GM12864 (cell line): Measurements from ENCODE around the gene PTPRD.

Experiments used
- DNase-seq: peaks from one replicate; pipeline ENCODE4 v3.0.0-alpha.2; 2011; ENCODE audit warnings: low read depth
- H3K4me3 ChIP-seq: 2 replicates; pipeline ENCODE4 v1.5.1; 2011; ENCODE audit warnings: mild to moderate bottlenecking, low read depth, low read length, control low read depth
- TF ChIP-seq, protein P1 (sequence below): IDR thresholded peaks from 2 replicates; pipeline ENCODE4 v1.5.1; 2011; ENCODE audit warnings: low read depth, mild to moderate bottlenecking, moderate library complexity, low read length, control low read depth, inconsistent platforms; ENCODE audit errors: missing control alignments

The PTPRD gene

DNA sequence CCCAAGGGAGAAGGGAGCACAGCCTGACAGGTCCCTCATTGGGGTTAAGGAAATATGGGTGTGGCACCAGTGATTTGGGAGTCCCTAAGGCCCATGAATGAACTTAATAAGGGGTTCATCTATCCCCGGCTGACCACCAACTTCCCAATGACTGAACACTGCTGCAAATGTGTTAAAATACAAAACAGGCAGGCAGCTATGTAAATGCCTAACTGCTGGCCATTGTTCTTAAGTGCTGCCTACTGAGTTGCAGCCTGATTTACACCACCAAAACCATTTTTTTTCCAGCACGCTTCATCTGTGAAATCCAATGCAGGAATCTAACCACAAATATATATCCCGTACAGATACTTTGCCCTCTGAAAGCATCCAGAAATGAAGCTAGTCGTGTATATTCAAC lies 478.5 kb downstream of the PTPRD start:
- DNase-seq: no peak
- no peak overlapping the region for H3K4me3 ChIP-seq

DNA sequence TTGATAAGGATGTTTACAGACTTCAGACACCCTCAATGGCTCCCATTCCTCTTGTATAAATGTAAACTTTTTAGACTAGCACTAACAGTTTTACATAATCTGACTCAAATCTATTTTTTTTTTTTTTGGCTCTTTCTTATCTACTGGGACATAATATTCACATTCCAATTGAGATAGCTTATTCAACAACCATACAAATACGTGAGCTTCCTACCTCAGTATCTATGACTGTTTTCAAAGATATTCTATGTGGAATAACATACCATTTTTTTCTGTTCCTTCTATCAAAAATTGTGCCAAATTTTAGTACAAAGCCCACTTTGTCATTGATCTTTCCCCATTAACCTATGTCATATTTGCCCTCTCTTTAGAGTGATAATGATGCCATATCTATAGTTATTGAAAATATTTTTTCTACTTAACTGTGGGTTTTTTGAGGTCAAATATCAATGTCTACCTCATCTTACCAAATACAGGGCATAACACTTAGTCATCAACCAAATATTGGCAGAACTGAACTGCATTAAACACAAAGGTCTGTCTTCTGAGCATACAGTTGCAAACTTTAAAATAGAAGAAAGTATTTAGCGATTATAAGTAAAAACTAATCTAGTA lies 482.6 kb downstream of the PTPRD start:
- H3K4me3 ChIP-seq: no peak overlapping the region
- DNase-seq: no peak
- TF ChIP-seq, protein P1, sequence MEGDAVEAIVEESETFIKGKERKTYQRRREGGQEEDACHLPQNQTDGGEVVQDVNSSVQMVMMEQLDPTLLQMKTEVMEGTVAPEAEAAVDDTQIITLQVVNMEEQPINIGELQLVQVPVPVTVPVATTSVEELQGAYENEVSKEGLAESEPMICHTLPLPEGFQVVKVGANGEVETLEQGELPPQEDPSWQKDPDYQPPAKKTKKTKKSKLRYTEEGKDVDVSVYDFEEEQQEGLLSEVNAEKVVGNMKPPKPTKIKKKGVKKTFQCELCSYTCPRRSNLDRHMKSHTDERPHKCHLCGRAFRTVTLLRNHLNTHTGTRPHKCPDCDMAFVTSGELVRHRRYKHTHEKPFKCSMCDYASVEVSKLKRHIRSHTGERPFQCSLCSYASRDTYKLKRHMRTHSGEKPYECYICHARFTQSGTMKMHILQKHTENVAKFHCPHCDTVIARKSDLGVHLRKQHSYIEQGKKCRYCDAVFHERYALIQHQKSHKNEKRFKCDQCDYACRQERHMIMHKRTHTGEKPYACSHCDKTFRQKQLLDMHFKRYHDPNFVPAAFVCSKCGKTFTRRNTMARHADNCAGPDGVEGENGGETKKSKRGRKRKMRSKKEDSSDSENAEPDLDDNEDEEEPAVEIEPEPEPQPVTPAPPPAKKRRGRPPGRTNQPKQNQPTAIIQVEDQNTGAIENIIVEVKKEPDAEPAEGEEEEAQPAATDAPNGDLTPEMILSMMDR: no peak

More for the DNA sequence above, 478.5 kb downstream of the PTPRD start:
- TF ChIP-seq, protein P1: no peak

DNA sequence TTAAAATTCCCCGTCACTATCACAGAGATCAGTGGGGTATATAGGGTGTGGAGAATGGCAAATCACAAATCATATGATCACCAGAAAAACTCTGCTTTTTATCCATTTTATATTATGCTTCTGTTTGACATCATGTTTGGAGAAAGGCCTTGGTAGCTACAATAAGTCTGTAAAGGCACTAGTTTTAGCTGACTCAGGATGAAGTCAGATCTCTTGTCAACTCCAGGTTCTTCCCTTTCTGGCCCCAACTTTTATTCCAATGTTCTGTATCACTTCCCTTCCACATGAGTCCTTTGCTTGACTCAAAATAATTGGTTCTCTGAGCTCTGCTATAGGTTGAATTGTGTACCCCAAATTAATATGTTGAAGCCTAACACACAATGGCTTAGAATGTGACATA lies 484.9 kb downstream of the PTPRD start:
- no peak for DNase-seq
- H3K4me3 ChIP-seq: no peak overlapping the region
- TF ChIP-seq, protein P1: no peak

DNA sequence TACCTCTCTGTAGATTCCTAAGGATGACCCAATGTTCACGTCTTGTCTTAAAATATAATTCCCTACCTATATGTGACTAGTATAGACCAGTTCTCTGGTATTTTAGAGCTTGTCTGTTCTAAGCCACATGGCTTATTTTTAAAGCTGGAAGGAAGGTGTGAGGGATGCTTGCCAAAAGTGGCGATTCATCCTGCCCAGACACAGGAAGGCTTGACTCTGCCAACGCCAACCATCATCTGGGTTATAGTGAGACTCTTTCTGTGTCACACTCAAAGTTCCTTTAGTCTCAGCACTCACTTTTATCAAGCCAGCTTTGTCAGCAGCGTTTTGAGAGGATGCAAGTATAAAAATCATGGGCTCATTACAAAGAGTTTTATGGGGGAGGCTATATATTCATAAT lies 500.0 kb downstream of the PTPRD start:
- DNase-seq: no peak
- TF ChIP-seq, protein P1: no peak
- no peak overlapping the region for H3K4me3 ChIP-seq

DNA sequence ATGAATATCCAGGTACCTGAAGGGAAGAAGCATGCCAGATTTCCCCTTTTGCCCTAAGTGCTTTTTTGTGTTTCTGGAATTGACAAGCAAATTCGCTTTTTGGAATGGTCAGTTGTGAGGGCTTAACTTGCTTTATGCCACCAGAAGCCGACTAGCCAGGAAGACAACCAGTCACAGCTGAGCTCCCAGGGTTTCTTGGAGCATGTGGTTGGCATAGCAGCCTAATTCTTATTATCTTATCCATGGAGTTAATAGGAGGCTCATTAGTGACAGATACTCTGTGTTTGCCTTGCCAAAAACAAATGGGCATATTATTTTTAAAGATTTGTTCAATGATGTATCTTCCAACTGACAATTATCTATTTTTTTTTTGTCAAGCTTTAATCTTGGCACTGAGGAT lies 500.7 kb downstream of the PTPRD start:
- TF ChIP-seq, protein P1: no peak
- H3K4me3 ChIP-seq: no peak overlapping the region
- DNase-seq: no peak

DNA sequence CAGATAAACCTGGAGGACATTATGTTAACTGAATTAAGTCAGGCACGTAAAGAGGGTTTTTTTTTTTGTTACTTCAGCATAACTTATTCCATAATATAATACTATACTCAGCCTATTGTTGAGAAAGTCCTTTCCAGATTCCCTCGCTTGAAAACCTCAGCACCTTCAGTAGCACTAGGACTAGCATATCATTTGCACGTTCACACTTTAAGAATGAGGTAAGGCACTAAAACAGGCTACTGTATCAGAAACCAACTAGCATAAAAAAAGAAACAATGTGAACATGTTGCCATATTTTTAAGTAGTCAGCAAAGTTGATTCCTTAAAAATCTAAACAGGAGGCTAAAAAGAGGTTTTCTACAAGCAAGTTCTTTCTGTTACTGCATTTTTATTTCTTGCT lies 504.0 kb downstream of the PTPRD start:
- no peak for DNase-seq
- TF ChIP-seq, protein P1: no peak
- no peak overlapping the region for H3K4me3 ChIP-seq

DNA sequence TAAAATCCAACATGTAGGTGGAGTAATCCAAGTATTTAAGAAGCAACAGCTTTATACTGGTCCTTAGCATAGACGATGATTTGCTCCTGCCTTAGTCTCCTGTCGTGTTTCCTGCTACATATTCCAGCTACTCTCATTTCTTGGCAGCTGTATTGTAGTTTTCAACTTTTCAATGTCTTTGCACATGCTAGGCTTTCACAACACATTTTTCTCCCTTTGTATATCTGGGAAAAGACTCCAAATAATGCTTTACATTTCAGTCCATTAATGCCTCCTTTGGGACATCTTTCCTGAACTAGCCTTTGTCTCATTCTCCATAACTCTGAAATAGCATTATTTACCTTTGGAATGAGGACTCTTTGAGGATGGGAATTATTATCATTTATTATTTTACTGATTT lies 508.0 kb downstream of the PTPRD start:
- no peak for DNase-seq
- TF ChIP-seq, protein P1: no peak
- no peak overlapping the region for H3K4me3 ChIP-seq
